Motor neuron (in vitro differentiated cells): ENCODE results near the gene GPR21. TPM values are rescaled to one million over a fixed set of nuclear protein-coding genes. Genes with fewer than 3 reads are reported as not detected.

Experiments used
- ATAC-seq, 8 experiments: fragments of 200-7000 bp; cut with Tn5 transposase; replicated peaks in 6 of 8; 2 replicates each; pipeline ENCODE4 v1.8.0; 2021; ENCODE audit warnings: mild to moderate bottlenecking in 8 of 8, moderate library complexity in 8 of 8
- H3K27ac ChIP-seq, 2 donors: fragments of 250-450 bp; sonication (Bioruptor Pico); 2 replicates each; pipeline ENCODE4 v1.9.0; 2021; ENCODE audit warnings: antibody characterized with exemption in 2 of 2, mild to moderate bottlenecking in 2 of 2, moderate library complexity in 1 of 2
- H3K4me1 ChIP-seq, 2 donors: fragments of 250-450 bp; sonication (Bioruptor Pico); replicated peaks in 1 of 2; 2 replicates each; pipeline ENCODE4 v1.6.1; 2021; ENCODE audit warnings: antibody characterized with exemption in 2 of 2, mild to moderate bottlenecking in 2 of 2, moderate library complexity in 1 of 2
- H3K4me3 ChIP-seq, 5 donors: fragments of 250-450 bp; sonication (Bioruptor Pico); 2 replicates each; pipeline ENCODE4 v1.9.0; 2021; ENCODE audit warnings: antibody characterized with exemption in 5 of 5, mild to moderate bottlenecking in 5 of 5, moderate library complexity in 4 of 5
- whole genome bisulfite sequencing, 10 experiments: fragments of 450-650 bp; shearing (Covaris generic); methylation state at CpG; one replicate each; pipeline ENCODE4 v1.0.0; 2022; 5-methylcytosine and 5-hydroxymethylcytosine counted together
- in situ Hi-C, 9 experiments: fragments of 400-800 bp; cut with MboI; loops; one replicate each; pipeline ENCODE4 v1.15.0; 2021; ENCODE audit warnings: low sequenced_read_pairs in 9 of 9, low pct_unique_long_range_greater_than_20kb in 2 of 9; ENCODE audit not compliant: unreplicated experiment in 9 of 9
- total RNA-seq, 8 experiments: library from RNA; unstranded; fragments of 300-600 nt; gene quantifications; 2 replicates each; pipeline versions ENCODE4 v1.2.3 to v1.2.4, GENCODE V29; 2022

Gene GPR21
- total RNA-seq, 8 experiments from 2014 or later: 0.27 to 2.7 (median 0.63) TPM

- no peak for ATAC-seq
- in situ Hi-C loops: no loop called here
- Histone ChIP-seq H3K27ac (no peak overlapping the region), H3K4me1 (no peaks in the 10 kb centered on the region), H3K4me3 (no peak overlapping the region)
- WGBS, 10 experiments: 80 to 100% (median 100%) methylated on average over 1 of the region's 1 CpG; no CpG with 5 or more reads in 2 of the 10 experiments
Observed at GRCh38 chr9:123039617-123040219, 6.3 kb downstream of the GPR21 start.

GRCh38 chr9:123040801-123041200 is 7.3 kb downstream of the GPR21 start:
- WGBS, 10 experiments: 14 to 100% (median 86%) methylated on average over 1 of the region's 1 CpG; no CpG with 5 or more reads in 5 of the 10 experiments
- Histone ChIP-seq H3K4me3 (no peak overlapping the region), H3K27ac (no peak overlapping the region), H3K4me1 (no peaks in the 10 kb centered on the region)
- ATAC-seq: no peak
- in situ Hi-C loops: no loop called here

GRCh38 chr9:123041489-123041888 is 8.0 kb downstream of the GPR21 start:
- in situ Hi-C loops: no loop called here
- 0 to 100% (median 92%) methylated on average over 1 to 2 of the region's 2 CpGs; no CpG with 5 or more reads in 1 of the 10 experiments for WGBS, 10 experiments
- Histone ChIP-seq H3K27ac (no peak overlapping the region), H3K4me1 (no peaks in the 10 kb centered on the region), H3K4me3 (no peak overlapping the region)
- peak in 3 of 8 experiments; percentile 60 to 84 (median 69) for ATAC-seq

GRCh38 chr9:123043081-123043939 is 9.8 kb downstream of the GPR21 start:
- Histone ChIP-seq H3K27ac (no peak overlapping the region), H3K4me1 (no peaks in the 10 kb centered on the region), H3K4me3 (no peak overlapping the region)
- WGBS, 10 experiments: 80 to 100% (median 95%) methylated on average over 1 to 5 of the region's 5 CpGs
- in situ Hi-C loops: no loop called here
- no peak for ATAC-seq

GRCh38 chr9:123044586-123044985 is 11.1 kb downstream of the GPR21 start:
- in situ Hi-C loops: no loop called here
- ATAC-seq: peak in 3 of 8 experiments; percentile 32 to 87 (median 48)
- H3K4me3 ChIP-seq: no peak overlapping the region
- H3K27ac ChIP-seq: no peak overlapping the region
- WGBS, 10 experiments: 49 to 100% (median 85%) methylated on average over 1 to 4 of the region's 4 CpGs; no CpG with 5 or more reads in 1 of the 10 experiments
- no peaks in the 10 kb centered on the region for H3K4me1 ChIP-seq

- Histone ChIP-seq H3K4me1 (no peaks in the 10 kb centered on the region), H3K27ac (no peak overlapping the region), H3K4me3 (no peak overlapping the region)
- no peak for ATAC-seq
- in situ Hi-C loops: no loop called here
- WGBS, 10 experiments: 50 to 100% (median 90%) methylated on average over 1 to 3 of the region's 3 CpGs
Observed at GRCh38 chr9:123046406-123047195, 13.1 kb downstream of the GPR21 start.

- 0 to 100% (median 54%) methylated on average over 1 to 2 of the region's 2 CpGs; no CpG with 5 or more reads in 2 of the 10 experiments for WGBS, 10 experiments
- ATAC-seq: peak in 2 of 8 experiments; percentile 50 to 64
- in situ Hi-C loops: no loop called here
Observed at GRCh38 chr9:123048748-123049147, 15.3 kb downstream of the GPR21 start.

GRCh38 chr9:123049589-123050222 is 16.2 kb downstream of the GPR21 start:
- H3K27ac ChIP-seq: no peak overlapping the region
- no peaks in the 10 kb centered on the region for H3K4me1 ChIP-seq
- H3K4me3 ChIP-seq: no peak overlapping the region
- WGBS, 10 experiments: 14 to 100% (median 86%) methylated on average over 1 to 3 of the region's 3 CpGs; no CpG with 5 or more reads in 1 of the 10 experiments
- peak in 1 of 8 experiments; percentile 51 for ATAC-seq
- in situ Hi-C loops: no loop called here

More at GRCh38 chr9:123048748-123049147, 15.3 kb downstream of the GPR21 start:
- no peak overlapping the region for H3K4me3 ChIP-seq
- no peak overlapping the region for H3K27ac ChIP-seq
- H3K4me1 ChIP-seq: no peaks in the 10 kb centered on the region

- Histone ChIP-seq H3K27ac (no peak overlapping the region), H3K4me1 (no peaks in the 10 kb centered on the region), H3K4me3 (no peak overlapping the region)
- ATAC-seq: no peak
- in situ Hi-C loops: no loop called here
Observed at GRCh38 chr9:123053046-123053445, 19.6 kb downstream of the GPR21 start.

- in situ Hi-C loops: no loop called here
- ATAC-seq: no peak
- 30 to 81% (median 58%) methylated on average over 1 to 2 of the region's 2 CpGs for WGBS, 10 experiments
- no peaks in the 10 kb centered on the region for H3K4me1 ChIP-seq
- no peak overlapping the region for H3K27ac ChIP-seq
- no peak overlapping the region for H3K4me3 ChIP-seq
Observed at GRCh38 chr9:123053711-123054110, 20.2 kb downstream of the GPR21 start.

- no peak overlapping the region for H3K27ac ChIP-seq
- H3K4me1 ChIP-seq: no peaks in the 10 kb centered on the region
- no peak for ATAC-seq
- in situ Hi-C loops: no loop called here
- no peak overlapping the region for H3K4me3 ChIP-seq
- 33 to 100% (median 70%) methylated on average over 1 of the region's 1 CpG; no CpG with 5 or more reads in 6 of the 10 experiments for WGBS, 10 experiments
Observed at GRCh38 chr9:123058834-123059233, 25.4 kb downstream of the GPR21 start.

- Histone ChIP-seq H3K4me3 (no peak overlapping the region), H3K4me1 (no peaks in the 10 kb centered on the region), H3K27ac (no peak overlapping the region)
- in situ Hi-C loops: no loop called here
- ATAC-seq: no peak
- WGBS, 10 experiments: 86 to 100% (median 100%) methylated on average over 1 to 7 of the region's 9 CpGs
Observed at GRCh38 chr9:123059472-123060220, 26.2 kb downstream of the GPR21 start.
